Endothelial cell (in vitro differentiated cells): ENCODE results near the gene CFAP77. TPM values are rescaled to one million over a fixed set of nuclear protein-coding genes. Genes with fewer than 3 reads are reported as not detected.

ENCODE experiments used
- DNase-seq: peaks from one replicate; pipeline ENCODE4 v3.0.0; 2021; ENCODE audit warnings: low spot score
- H3K27ac Mint-ChIP-seq: one replicate; pipeline ENCODE4 v1.8.0; 2021; ENCODE audit warnings: mixed read lengths, inconsistent platforms; ENCODE audit not compliant: unreplicated experiment
- H3K27me3 Mint-ChIP-seq: one replicate; pipeline ENCODE4 v1.8.0; 2021; ENCODE audit warnings: mild to moderate bottlenecking, moderate library complexity, mixed read lengths, inconsistent platforms; ENCODE audit not compliant: unreplicated experiment
- H3K36me3 Mint-ChIP-seq: one replicate; pipeline ENCODE4 v1.8.0; 2021; ENCODE audit warnings: mild to moderate bottlenecking, low read depth, mixed read lengths, inconsistent platforms; ENCODE audit not compliant: unreplicated experiment
- H3K4me1 Mint-ChIP-seq: one replicate; pipeline ENCODE4 v1.8.0; 2021; ENCODE audit warnings: mild to moderate bottlenecking, mixed read lengths, inconsistent platforms; ENCODE audit not compliant: unreplicated experiment
- H3K4me3 Mint-ChIP-seq: one replicate; pipeline ENCODE4 v1.8.0; 2021; ENCODE audit warnings: mild to moderate bottlenecking, mixed read lengths, inconsistent platforms; ENCODE audit not compliant: unreplicated experiment
- H3K9me3 Mint-ChIP-seq: one replicate; pipeline ENCODE4 v1.8.0; 2021; ENCODE audit warnings: mixed read lengths, inconsistent platforms; ENCODE audit not compliant: unreplicated experiment
- total RNA-seq: library from RNA; stranded (reverse); fragmentation: NEBNext Ultra II Directional; extraction: Animal tissue kit (Norgen Biotek cat#: 25700); gene quantifications from one replicate; pipeline ENCODE4 v1.2.1, GENCODE V29; 2021; ENCODE audit not compliant: unreplicated experiment
- TF ChIP-seq, protein P1 (sequence below): fragments of 200-600 bp; sonication (generic); IDR thresholded peaks from one replicate; pipeline ENCODE4 v1.5.0; 2021; ENCODE audit warnings: antibody characterized with exemption; ENCODE audit not compliant: unreplicated experiment

CFAP77 gene
- total RNA-seq, 1 donor from 2014 or later, result 3.7 TPM

DNA sequence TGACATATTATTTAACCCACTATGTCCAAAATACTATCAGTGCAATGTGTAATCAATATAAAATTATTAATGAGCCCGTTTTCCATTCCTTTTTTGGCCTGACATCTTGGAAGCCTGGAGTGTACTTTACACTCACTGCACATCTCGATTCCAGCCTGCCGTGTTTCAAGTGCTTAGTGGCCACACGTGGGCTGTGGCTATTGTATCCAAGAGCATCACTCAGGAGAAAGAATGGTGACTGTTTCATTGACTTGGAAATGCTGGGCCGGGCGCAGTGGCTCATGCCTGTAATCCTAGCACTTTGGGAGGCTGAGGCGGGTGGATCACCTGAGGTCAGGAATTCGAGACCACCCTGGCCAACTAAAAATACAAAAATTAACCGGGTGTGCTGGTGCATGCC lies 54.5 kb downstream of the CFAP77 start:
- H3K36me3 Mint-ChIP-seq, result peaks cover 5% of the 10 kb centered on the region
- H3K4me1 Mint-ChIP-seq, result no peaks in the 10 kb centered on the region

DNA sequence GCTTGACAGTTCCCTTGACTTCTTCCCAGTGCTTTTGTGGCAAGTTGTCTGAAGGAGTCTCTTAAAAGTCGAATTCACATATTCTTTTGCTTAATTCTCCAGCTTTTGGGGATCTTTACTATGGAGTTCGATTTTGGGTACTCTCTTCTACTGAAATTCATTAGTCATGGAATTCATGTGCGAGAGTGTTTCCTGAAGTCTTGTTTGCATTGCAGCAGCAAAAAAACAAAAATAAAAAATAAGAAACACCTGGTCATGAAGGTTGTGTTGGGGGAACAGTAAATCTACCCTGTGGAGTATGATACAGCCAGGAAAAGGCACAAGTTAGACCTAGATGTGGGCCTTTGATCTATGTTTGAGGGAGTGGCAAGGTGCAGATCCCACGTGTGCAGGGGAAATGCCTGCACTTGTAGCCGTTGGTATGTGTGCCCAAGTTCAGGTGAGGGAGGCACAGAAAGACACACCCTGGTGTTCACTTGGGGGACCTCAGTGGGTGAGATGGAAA lies 55.2 kb downstream of the CFAP77 start:
- peaks cover 5% of the 10 kb centered on the region for H3K36me3 Mint-ChIP-seq
- H3K27me3 Mint-ChIP-seq, result peaks cover 4% of the 10 kb centered on the region
- DNase-seq, result no peak
- H3K4me1 Mint-ChIP-seq, result no peaks in the 10 kb centered on the region
- no peak overlapping the region for H3K4me3 Mint-ChIP-seq
- no peaks in the 10 kb centered on the region for H3K9me3 Mint-ChIP-seq
- no peak overlapping the region for H3K27ac Mint-ChIP-seq
- TF ChIP-seq, protein P1, sequence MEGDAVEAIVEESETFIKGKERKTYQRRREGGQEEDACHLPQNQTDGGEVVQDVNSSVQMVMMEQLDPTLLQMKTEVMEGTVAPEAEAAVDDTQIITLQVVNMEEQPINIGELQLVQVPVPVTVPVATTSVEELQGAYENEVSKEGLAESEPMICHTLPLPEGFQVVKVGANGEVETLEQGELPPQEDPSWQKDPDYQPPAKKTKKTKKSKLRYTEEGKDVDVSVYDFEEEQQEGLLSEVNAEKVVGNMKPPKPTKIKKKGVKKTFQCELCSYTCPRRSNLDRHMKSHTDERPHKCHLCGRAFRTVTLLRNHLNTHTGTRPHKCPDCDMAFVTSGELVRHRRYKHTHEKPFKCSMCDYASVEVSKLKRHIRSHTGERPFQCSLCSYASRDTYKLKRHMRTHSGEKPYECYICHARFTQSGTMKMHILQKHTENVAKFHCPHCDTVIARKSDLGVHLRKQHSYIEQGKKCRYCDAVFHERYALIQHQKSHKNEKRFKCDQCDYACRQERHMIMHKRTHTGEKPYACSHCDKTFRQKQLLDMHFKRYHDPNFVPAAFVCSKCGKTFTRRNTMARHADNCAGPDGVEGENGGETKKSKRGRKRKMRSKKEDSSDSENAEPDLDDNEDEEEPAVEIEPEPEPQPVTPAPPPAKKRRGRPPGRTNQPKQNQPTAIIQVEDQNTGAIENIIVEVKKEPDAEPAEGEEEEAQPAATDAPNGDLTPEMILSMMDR, result no peak

More for the DNA sequence above, 54.5 kb downstream of the CFAP77 start:
- DNase-seq, result no peak
- H3K4me3 Mint-ChIP-seq, result no peak overlapping the region
- no peaks in the 10 kb centered on the region for H3K9me3 Mint-ChIP-seq
- no peak overlapping the region for H3K27ac Mint-ChIP-seq
- TF ChIP-seq, protein P1, result no peak
- peaks cover 4% of the 10 kb centered on the region for H3K27me3 Mint-ChIP-seq

DNA sequence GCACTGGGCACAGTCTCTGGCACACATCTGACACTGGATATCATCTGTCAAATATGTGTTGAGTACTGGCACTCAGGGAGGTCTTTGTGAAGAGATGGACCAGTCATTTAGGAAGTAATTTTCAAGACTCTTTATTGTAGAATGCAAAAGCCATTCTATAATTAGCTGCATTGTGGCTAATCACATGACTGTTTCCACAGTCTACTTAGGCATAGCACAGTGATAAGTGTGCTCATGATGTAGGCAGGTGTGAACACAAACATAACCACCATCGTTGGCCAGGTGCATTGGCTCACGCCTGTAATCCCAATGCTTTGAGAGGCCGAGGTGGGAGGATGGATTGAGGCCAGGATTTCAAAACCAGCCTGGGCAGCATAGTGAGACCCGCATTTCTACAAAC lies 62.2 kb downstream of the CFAP77 start:
- H3K9me3 Mint-ChIP-seq, result no peaks in the 10 kb centered on the region
- peaks cover 5% of the 10 kb centered on the region for H3K36me3 Mint-ChIP-seq
- no peak overlapping the region for H3K4me3 Mint-ChIP-seq
- peaks cover 2% of the 10 kb centered on the region for H3K27me3 Mint-ChIP-seq
- no peak overlapping the region for H3K27ac Mint-ChIP-seq
- no peaks in the 10 kb centered on the region for H3K4me1 Mint-ChIP-seq
- DNase-seq, result no peak
- TF ChIP-seq, protein P1, result no peak

DNA sequence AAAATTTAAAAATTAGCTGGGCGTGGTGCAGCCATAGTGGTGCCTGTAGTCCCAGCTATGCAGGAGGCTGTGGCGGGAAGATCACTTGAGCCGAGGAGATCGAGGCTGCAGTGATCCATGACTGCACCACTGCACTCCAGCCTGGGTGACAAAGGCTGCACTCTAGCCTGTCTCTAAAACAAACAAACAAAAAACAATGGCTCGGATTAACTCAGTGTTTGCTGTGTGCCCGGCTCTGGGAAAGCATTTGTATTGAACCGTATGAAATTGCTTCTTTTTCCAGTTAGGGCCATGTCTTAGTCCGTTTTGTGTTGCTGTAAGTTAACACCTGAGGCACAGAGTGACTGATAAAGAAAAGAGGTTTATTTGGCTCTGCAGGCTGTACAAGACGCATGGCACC lies 62.6 kb downstream of the CFAP77 start:
- no peaks in the 10 kb centered on the region for H3K27me3 Mint-ChIP-seq
- H3K27ac Mint-ChIP-seq, result no peak overlapping the region
- no peak for DNase-seq
- H3K4me3 Mint-ChIP-seq, result no peak overlapping the region
- H3K9me3 Mint-ChIP-seq, result no peaks in the 10 kb centered on the region
- no peaks in the 10 kb centered on the region for H3K4me1 Mint-ChIP-seq
- TF ChIP-seq, protein P1, result no peak
- peaks cover 5% of the 10 kb centered on the region for H3K36me3 Mint-ChIP-seq

DNA sequence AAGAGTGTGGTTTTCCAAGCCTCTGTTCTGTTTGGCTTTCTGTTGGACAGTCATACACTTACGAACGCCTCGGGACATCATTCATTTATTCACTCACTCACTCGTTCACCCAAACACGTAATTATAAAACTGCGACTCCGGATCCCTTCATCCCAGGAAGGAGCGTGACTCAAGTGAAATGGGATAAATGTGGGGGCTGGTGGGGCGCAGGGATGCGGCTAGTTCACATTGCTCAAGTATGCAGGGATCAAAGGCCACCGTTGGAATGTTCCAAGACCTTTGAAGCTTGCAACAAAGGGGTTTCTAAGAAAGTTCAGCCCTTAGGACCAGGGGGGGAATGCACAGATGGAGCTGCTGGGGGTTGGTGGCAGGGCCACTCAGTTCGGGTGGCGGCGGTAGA lies 64.2 kb downstream of the CFAP77 start:
- Mint-ChIP-seq H3K27me3 (no peaks in the 10 kb centered on the region), H3K4me3 (no peak overlapping the region), H3K9me3 (no peaks in the 10 kb centered on the region), H3K36me3 (no peaks in the 10 kb centered on the region), H3K4me1 (no peaks in the 10 kb centered on the region), H3K27ac (no peak overlapping the region)
- TF ChIP-seq, protein P1, result no peak
- no peak for DNase-seq
